Glomerular endothelial cell (primary cell): ENCODE data around the gene BCL2L1. TPM values are rescaled to one million over a fixed set of nuclear protein-coding genes. Genes with fewer than 3 reads are reported as not detected.
"Not testable (repeated sequence)": the region's sequence is repeated elsewhere in the genome, so short reads cannot be mapped to it uniquely, and the experiment has no call there.

Source experiments
- DNase-seq: peaks from one replicate; pipeline ENCODE4 v3.0.0-alpha.2; 2011; ENCODE audit warnings: low read depth, low spot score; ENCODE audit errors: extremely low read depth
- total RNA-seq: library from RNA; depleted of rRNA; stranded (reverse); fragments of >200 nt; gene quantifications from 2 replicates; pipeline ENCODE4 v1.2.3, GENCODE V29; 2015

The BCL2L1 gene
- 143 and 241 TPM in 2 replicates for total RNA-seq

- DNase-seq, result no peak
Observed at GRCh38 chr20:31722257-31723068, at the start of gene BCL2L1. Gene BCL2L1, minus strand, starts transcription at chr20:31722868. Its CDS starts 650 bp downstream, at chr20:31722218.

- no peak for DNase-seq
Observed at GRCh38 chr20:31770243-31770642, 47.6 kb upstream of the BCL2L1 start.

GRCh38 chr20:31769681-31770080 lies 47.0 kb upstream of the BCL2L1 start:
- no peak for DNase-seq

GRCh38 chr20:31767805-31768204 lies 45.1 kb upstream of the BCL2L1 start:
- DNase-seq, result no peak

GRCh38 chr20:31764641-31765305 lies 42.1 kb upstream of the BCL2L1 start:
- DNase-seq, result no peak

- no peak for DNase-seq
Observed at GRCh38 chr20:31760519-31761240, 38.0 kb upstream of the BCL2L1 start.

- DNase-seq, result no peak
Observed at GRCh38 chr20:31759836-31760518, 37.3 kb upstream of the BCL2L1 start.

- DNase-seq, result no peak
Observed at GRCh38 chr20:31758991-31759390, 36.3 kb upstream of the BCL2L1 start.

- DNase-seq, result no peak
Observed at GRCh38 chr20:31758521-31758920, 35.9 kb upstream of the BCL2L1 start.

- DNase-seq, result no peak
Observed at GRCh38 chr20:31757254-31757653, 34.6 kb upstream of the BCL2L1 start.

- no peak for DNase-seq
Observed at GRCh38 chr20:31751126-31751525, 28.5 kb upstream of the BCL2L1 start.

- DNase-seq, result no peak
Observed at GRCh38 chr20:31749223-31749622, 26.6 kb upstream of the BCL2L1 start.

- no peak for DNase-seq
Observed at GRCh38 chr20:31747640-31748039, 25.0 kb upstream of the BCL2L1 start.

- DNase-seq, result not testable (repeated sequence)
Observed at GRCh38 chr20:31747028-31747427, 24.4 kb upstream of the BCL2L1 start.

- DNase-seq, result no peak
Observed at GRCh38 chr20:31746068-31746878, 23.6 kb upstream of the BCL2L1 start.

- DNase-seq, result no peak
Observed at GRCh38 chr20:31740656-31741323, 18.1 kb upstream of the BCL2L1 start.

- DNase-seq, result no peak
Observed at GRCh38 chr20:31740208-31740607, 17.5 kb upstream of the BCL2L1 start.

GRCh38 chr20:31739550-31739977 lies 16.9 kb upstream of the BCL2L1 start:
- no peak for DNase-seq

GRCh38 chr20:31738729-31739549 lies 16.3 kb upstream of the BCL2L1 start, which contains the start of gene TPX2:
Gene TPX2, plus strand, starts transcription at chr20:31739290. Its CDS starts 18,187 bp downstream, at chr20:31757477.
- DNase-seq, result peak; percentile 94
